ENCODE measurements around the gene CEP41.
A peak's percentile ranks its signal among the peaks of the same experiment; 100 is the strongest.

Gene CEP41

GRCh38 chr7:130415006-130415405, 25.8 kb downstream of the CEP41 start:
- no peak for DNase-seq

- no peak for DNase-seq
These were observed 27.6 kb downstream of the CEP41 start for GRCh38 chr7:130413201-130413600.

GRCh38 chr7:130410868-130411541, 29.8 kb downstream of the CEP41 start:
- DNase-seq, result no peak

GRCh38 chr7:130409712-130410072, 31.1 kb downstream of the CEP41 start:
- DNase-seq, result no peak

DNA sequence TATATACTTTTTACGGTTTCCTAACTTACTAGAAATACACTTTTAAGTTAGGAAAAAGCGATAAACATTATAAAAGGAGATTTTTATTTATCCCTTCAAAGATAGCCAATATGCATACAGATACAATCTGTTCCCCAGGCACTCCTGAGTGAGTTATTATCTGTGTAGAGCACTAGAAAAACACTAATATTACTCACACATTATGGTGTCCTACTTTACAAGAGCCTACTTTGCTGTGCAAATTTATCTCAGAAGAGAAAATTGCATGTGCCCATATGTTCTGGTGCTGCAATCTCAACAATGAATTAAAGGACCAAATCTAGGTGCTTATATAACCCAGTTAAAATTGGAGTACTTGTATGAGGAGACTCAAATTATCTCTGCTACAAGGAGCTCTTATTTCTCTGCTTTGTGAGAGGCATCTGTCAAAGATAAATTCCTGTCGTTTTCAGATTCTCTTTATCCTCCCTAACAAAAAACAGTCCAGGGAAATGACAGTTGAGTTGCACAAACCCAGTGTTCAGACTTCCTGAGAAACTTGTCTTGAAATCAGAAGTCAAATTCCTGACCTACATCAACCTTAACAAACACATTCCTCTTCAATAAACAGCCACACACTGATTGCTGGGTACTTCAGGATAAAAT, 31.6 kb downstream of the CEP41 start:
- DNase-seq, result no peak

DNA sequence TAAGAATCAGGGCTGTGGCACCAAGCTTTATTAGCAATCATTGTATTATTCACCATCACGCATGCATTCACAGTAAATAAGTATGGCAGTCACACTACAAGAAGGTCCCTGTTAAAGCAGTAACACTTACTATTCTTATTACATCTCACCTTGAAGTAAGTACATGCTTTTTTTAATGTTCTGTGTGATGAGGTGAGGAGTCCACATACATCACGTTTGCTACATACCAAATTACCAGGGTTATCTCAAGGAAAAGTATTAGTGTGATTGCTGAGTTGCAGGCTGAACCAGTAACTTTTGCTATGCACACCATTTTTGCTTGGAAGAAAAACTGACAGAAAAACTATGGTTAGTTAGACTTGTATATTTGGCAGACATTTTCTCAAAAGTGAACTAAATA, 35.8 kb downstream of the CEP41 start:
- no peak for DNase-seq

GRCh38 chr7:130401578-130401977, 39.2 kb downstream of the CEP41 start:
- no peak for DNase-seq

GRCh38 chr7:130401101-130401500, 39.7 kb downstream of the CEP41 start:
- DNase-seq, result no peak

- no peak for DNase-seq
These were observed 40.7 kb downstream of the CEP41 start for GRCh38 chr7:130400120-130400572.

DNA sequence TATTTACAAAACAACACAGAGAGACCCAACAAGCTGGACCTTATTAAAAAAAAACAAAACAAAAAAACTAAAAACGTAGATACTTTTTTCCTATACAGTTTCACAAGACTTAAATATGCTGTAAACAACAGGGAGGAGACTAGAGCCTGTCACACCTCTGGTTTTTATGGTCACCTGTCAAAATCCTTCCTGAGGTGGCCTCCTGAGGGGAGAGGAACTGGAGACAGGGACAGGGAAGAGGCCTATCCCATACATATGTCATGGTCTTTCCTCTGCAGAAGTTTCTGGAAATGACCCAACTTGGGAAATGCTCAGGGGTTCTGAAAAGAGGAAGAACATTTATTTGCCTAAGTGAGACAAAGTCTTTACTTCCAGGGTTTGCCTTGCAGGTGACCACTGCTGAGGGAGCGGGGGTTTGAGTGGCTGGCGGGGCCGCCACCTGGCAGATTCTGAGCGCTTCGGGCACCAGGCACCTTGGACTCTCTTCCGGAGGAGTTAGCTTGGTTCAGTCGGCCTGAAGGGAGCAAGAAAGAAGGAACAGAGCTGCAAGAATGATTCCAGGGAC, 42.2 kb downstream of the CEP41 start:
- no peak for DNase-seq

DNA sequence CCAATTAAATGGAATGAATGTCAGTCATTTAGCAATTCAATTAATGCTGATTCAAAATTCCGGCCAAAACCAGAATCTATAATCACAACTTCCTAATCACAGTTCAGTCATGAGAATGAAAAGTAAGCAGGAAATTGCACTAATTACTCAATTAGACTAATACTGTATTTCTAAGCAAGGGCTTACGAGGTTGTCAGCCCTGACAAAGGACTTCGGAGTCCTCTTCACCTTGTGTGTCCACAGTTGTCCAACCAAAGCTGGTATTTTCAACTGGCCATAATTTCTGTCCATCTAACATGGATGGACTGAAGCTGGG, 43.1 kb downstream of the CEP41 start:
- DNase-seq, result no peak

- DNase-seq, result no peak
These were observed 43.6 kb downstream of the CEP41 start for GRCh38 chr7:130397051-130397757.

- DNase-seq, result no peak
These were observed 44.7 kb downstream of the CEP41 start for GRCh38 chr7:130396109-130396508.

- no peak for DNase-seq
These were observed 45.4 kb downstream of the CEP41 start for GRCh38 chr7:130395421-130395820.

- DNase-seq, result peak; percentile 7
These were observed 46.2 kb downstream of the CEP41 start for GRCh38 chr7:130394421-130395195.

- no peak for DNase-seq
These were observed 46.9 kb downstream of the CEP41 start for GRCh38 chr7:130393841-130394411.

GRCh38 chr7:130393101-130393561, 47.7 kb downstream of the CEP41 start:
- no peak for DNase-seq

DNA sequence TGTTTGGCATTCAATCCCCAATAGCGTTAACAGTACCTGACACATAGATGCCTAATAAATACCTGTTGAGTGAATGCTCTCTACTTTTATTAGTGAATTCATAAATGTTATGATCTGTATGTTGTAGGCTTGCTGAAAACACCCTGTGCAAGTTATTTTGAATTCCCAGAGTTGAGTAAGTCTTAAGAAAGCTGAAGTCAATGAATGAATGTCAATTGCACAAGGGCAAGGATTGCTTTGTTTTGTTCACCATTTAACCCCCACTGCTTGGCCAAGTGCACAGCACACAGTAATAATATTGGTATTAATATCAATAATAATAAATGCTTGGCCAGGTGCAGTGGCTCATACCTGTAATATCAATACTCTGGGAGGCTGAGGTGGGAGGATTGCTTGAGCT, 50.3 kb downstream of the CEP41 start:
- DNase-seq, result no peak

DNA sequence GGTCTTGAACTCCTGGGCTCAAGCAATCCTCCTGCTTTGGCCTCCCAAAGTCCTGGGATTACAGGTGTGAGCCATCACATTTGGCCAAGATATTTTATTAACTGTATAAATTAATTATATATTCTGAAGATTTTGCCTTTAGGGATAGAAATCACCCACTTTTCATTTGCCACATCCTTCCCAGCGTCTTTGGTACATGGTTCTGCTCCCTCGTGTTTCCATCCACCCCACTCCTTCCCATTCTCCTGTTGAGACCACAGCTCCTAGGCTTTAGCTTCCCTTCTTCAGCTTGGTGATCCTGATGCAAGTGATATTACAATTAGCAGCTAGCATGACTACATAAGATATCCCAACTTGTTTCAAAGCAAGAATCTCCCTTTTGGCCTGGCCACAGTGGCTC, 52.1 kb downstream of the CEP41 start:
- no peak for DNase-seq

DNA sequence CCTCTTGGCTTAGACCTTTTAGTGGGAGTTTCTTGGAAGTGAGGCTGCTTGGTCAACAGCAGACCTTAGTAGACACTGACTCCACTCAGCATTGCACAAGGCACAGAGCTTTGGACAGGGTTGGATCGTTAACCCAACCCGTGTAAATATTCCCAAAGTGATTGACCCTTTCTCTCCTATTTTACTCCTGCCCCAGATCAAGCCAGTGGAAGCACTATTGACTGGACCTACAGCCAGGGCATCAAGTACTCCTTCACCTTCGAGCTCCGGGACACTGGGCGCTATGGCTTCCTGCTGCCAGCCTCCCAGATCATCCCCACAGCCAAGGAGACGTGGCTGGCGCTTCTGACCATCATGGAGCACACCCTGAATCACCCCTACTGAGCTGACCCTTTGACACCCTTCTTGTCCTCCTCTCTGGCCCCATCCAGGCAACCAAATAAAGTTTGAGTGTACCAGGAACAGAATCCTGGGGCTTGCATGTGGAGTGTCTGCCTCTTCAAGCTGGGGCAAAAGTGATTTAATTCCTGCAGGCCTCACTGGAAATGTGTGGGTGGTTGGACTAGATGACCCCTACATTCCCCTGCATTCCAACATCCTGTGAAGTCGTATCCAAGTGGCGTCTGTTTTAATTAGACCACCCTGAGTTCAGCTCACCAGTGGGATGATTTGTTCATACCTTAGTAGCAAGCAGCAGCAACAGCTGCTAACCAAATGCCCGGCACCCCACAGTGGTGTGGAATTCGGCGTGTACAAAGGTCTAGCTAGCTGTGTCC, 53.0 kb downstream of the CEP41 start:
- no peak for DNase-seq

GRCh38 chr7:130387306-130387627, 53.5 kb downstream of the CEP41 start:
- DNase-seq, result no peak

DNA sequence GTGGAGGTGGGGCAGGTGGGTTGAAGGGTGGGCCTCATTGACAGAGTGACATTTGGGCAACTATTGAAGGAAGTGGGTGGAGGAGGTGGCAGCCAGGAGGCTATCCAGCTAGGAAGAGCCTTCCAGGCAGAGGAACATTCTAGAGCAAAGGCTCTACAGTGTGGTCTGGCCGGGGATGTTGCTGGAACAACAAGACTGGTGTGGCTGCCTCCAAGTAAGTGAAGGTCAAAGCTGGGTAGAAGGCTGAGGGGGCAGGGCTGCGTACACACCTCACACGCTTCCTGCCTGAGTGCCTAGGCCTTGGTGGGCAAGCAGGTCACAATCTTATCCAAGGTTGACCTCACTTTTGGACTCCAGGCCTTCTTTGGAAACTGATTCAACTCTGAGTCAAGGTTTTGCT, 53.9 kb downstream of the CEP41 start:
- DNase-seq, result no peak

All from activated effector memory CD4-positive, alpha-beta T cell treated with Interleukin-2 at 50 U/mL for 16 hours (primary cell).